OCI-M2 (cell line): Measurements from ENCODE around the gene CTNNB1.

Source experiments
- DNase-seq: peaks from one replicate; lab custom pipeline; 2025; ENCODE audit not compliant: unreplicated experiment; lab: John Stamatoyannopoulos, UW

Gene CTNNB1

GRCh38 chr3:41192885-41193284, 6.4 kb upstream of the CTNNB1 start:
- DNase-seq = no peak

- no peak for DNase-seq
Observed at GRCh38 chr3:41193794-41194539, 5.3 kb upstream of the CTNNB1 start.

GRCh38 chr3:41194701-41195100, 4.6 kb upstream of the CTNNB1 start:
- DNase-seq = no peak

GRCh38 chr3:41195946-41196345, 3.4 kb upstream of the CTNNB1 start:
- no peak for DNase-seq

- DNase-seq = no peak
Observed at GRCh38 chr3:41196499-41197410, 2.5 kb upstream of the CTNNB1 start.

- no peak for DNase-seq
Observed at GRCh38 chr3:41198046-41198445, 1.3 kb upstream of the CTNNB1 start.

- DNase-seq = no peak
Observed at GRCh38 chr3:41198526-41198925, 779 bp upstream of the CTNNB1 start.

- DNase-seq = no peak
Observed at GRCh38 chr3:41199866-41200668, 762 bp downstream of the CTNNB1 start.

GRCh38 chr3:41200669-41201021, 1.3 kb downstream of the CTNNB1 start:
- DNase-seq = no peak

- DNase-seq = no peak
Observed at GRCh38 chr3:41202075-41202833, 2.9 kb downstream of the CTNNB1 start.

- DNase-seq = no peak
Observed at GRCh38 chr3:41202834-41203345, 3.6 kb downstream of the CTNNB1 start.

- no peak for DNase-seq
Observed at GRCh38 chr3:41204369-41204768, 5.1 kb downstream of the CTNNB1 start.

- DNase-seq = no peak
Observed at GRCh38 chr3:41205591-41205990, 6.3 kb downstream of the CTNNB1 start.

GRCh38 chr3:41207355-41207754, 8.1 kb downstream of the CTNNB1 start:
- DNase-seq = no peak

- no peak for DNase-seq
Observed at GRCh38 chr3:41208507-41209220, 9.4 kb downstream of the CTNNB1 start.

GRCh38 chr3:41209646-41210045, 10.3 kb downstream of the CTNNB1 start:
- no peak for DNase-seq

GRCh38 chr3:41210966-41211365, 11.7 kb downstream of the CTNNB1 start:
- no peak for DNase-seq

GRCh38 chr3:41212088-41212487, 12.8 kb downstream of the CTNNB1 start:
- DNase-seq = no peak

- no peak for DNase-seq
Observed at GRCh38 chr3:41213588-41213987, 14.3 kb downstream of the CTNNB1 start.

- DNase-seq = no peak
Observed at GRCh38 chr3:41216422-41216821, 17.1 kb downstream of the CTNNB1 start.
